IPS-18a (cell line): ENCODE measurements around the gene PNMA8A.
A peak's percentile ranks its signal among the peaks of the same experiment; 100 is the strongest.

ENCODE experiments used
- H3K27ac ChIP-seq: one replicate; pipeline ENCODE4 v1.5.1; 2013; ENCODE audit warnings: low read length
- H3K27me3 ChIP-seq: one replicate; pipeline ENCODE4 v1.6.1; 2013; ENCODE audit warnings: mild to moderate bottlenecking, low read length; ENCODE audit not compliant: control insufficient read depth, insufficient read depth
- H3K36me3 ChIP-seq: one replicate; pipeline ENCODE4 v1.6.1; 2013; ENCODE audit warnings: low read depth, low read length; ENCODE audit not compliant: control insufficient read depth
- H3K4me1 ChIP-seq: one replicate; pipeline ENCODE4 v1.6.1; 2013; ENCODE audit warnings: low read depth, low read length; ENCODE audit not compliant: control insufficient read depth
- H3K4me3 ChIP-seq: one replicate; pipeline ENCODE4 v1.5.1; 2013; ENCODE audit warnings: low read length
- H3K9ac ChIP-seq: one replicate; pipeline ENCODE4 v1.6.1; 2013; ENCODE audit warnings: mild to moderate bottlenecking, low read length, moderate library complexity
- H3K9me3 ChIP-seq: one replicate; pipeline ENCODE4 v1.6.1; 2013; ENCODE audit warnings: low read depth, low read length; ENCODE audit not compliant: control insufficient read depth

The PNMA8A gene

DNA sequence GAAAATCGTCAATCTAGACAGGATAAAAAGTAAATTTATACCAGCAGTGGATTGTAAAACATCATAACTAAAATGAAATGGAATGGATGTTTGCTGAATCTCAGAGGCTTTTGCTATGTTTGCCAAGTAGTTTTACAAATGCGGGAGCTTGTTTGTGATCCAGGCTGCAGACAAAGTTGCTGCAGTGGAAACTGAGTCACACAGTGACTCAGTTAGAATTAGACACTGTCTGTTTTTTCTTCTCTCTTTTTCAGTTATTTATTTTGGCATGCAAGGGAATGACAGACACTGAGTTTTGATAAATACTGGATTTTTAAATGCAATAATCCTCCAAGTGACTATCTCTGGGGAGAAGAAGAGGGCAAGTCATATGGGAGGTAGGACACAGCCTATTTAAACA, 4.6 kb upstream of the PNMA8A start:
- Histone ChIP-seq H3K9me3 (no peaks in the 10 kb centered on the region), H3K36me3 (no peaks in the 10 kb centered on the region), H3K9ac (no peak overlapping the region), H3K27me3 (peaks cover 7% of the 10 kb centered on the region), H3K27ac (no peak overlapping the region), H3K4me1 (peaks cover 11% of the 10 kb centered on the region), H3K4me3 (no peak overlapping the region)

DNA sequence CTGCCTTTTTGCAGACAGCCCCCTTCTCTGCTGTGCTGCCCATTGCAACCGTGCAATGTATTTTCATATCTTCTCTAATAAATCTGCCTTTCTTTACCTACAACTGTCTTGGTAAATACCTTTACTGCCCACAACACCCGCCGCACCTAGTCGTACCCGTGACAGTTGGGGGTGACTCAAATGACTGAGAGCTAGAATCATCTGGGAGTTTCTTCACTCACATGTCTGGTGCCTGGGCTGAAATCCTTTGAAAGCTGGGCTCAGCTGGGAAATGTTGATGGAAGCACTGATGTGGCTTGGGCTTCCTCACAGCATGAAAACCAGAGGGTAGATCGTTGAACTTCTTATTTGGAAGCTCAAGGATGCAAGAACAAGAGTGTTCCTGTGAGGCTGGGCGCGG, 2.8 kb upstream of the PNMA8A start:
- Histone ChIP-seq H3K4me1 (peaks cover 10% of the 10 kb centered on the region), H3K36me3 (no peaks in the 10 kb centered on the region), H3K9me3 (no peaks in the 10 kb centered on the region), H3K27me3 (peaks cover 7% of the 10 kb centered on the region), H3K4me3 (no peak overlapping the region), H3K27ac (no peak overlapping the region), H3K9ac (no peak overlapping the region)

DNA sequence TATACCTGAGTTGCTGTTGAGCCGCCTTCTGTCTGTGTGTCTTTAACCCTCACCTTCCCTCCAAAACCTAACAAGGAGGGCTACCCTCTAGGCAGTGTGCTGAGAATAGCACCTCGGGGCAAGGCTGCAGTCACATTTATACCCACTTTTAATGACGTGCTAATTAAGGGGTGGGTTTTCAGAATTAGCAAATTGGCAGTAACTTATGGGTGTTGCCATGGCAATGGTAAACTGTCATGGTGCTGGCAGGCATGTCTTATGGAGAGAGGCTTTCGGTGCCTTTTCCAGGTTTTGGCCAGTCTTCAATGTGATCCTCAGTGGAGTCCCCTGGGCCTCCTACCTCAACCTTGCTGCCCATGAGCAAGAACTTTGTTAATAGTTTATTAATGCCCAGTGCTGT, 1.2 kb upstream of the PNMA8A start:
- no peak overlapping the region for H3K9ac ChIP-seq
- no peak overlapping the region for H3K27ac ChIP-seq
- H3K9me3 ChIP-seq, result no peaks in the 10 kb centered on the region
- peaks cover 4% of the 10 kb centered on the region for H3K36me3 ChIP-seq
- H3K4me3 ChIP-seq, result no peak overlapping the region
- H3K4me1 ChIP-seq, result peaks cover 10% of the 10 kb centered on the region
- peaks cover 7% of the 10 kb centered on the region for H3K27me3 ChIP-seq

DNA sequence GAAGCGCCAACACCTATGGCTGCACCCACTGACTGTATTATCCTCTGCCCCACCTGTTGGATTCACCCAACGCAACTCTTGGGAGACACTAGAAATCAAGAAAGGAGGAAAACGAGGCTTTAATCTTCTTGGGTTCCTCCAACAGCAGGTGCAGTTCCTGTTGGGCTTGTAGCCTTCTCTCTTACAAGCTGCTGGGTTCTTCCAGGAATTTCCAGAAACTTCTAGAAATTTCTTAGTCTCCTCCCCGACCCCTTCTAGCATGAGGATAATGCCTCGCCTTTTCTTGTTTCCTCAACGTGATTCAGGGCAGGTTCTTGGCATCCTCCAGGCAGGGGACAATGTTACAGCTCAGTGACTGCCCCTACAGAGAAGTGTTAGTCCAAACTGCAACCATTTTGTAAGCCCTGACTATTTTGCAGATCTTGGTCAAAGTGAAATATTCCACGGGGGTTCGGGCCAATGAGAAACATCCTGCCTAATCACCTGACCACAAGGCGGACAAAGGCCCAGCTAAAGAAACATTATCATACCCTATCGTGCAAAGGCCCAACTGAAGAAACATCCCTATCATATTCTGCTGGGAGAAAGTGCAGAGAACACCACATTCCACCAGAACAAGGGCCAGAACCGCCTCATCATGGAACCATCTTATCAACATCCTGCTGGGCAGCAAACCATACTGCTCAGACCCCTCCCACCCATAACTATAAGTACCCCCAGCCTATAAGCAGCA, 614 bp upstream of the PNMA8A start:
- Histone ChIP-seq H3K9me3 (no peaks in the 10 kb centered on the region), H3K27me3 (peaks cover 7% of the 10 kb centered on the region), H3K36me3 (peaks cover 6% of the 10 kb centered on the region), H3K4me1 (peaks cover 10% of the 10 kb centered on the region), H3K9ac (no peak overlapping the region), H3K4me3 (peak overlapping the region; percentile 63), H3K27ac (no peak overlapping the region)

DNA sequence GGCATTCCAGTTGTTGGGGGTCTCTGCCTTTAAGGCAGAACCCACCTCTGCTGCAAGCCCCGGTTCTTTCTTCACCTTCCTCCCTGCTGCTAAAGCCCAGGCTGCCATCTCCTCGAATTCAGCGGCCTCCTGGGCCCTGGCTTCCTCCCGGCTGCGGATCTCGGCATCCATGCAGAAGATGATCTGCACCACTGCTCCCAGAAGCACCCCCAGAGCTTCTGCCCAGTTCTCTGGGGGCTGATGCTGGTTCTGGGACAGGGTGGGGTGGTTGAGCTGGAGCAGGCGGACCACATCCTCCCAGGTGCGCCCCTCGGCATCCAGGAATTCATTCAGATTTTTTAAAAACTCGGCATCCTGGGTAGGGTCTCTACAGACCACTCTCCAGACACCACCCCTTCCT, 987 bp downstream of the PNMA8A start:
- H3K9ac ChIP-seq, result no peak overlapping the region

DNA sequence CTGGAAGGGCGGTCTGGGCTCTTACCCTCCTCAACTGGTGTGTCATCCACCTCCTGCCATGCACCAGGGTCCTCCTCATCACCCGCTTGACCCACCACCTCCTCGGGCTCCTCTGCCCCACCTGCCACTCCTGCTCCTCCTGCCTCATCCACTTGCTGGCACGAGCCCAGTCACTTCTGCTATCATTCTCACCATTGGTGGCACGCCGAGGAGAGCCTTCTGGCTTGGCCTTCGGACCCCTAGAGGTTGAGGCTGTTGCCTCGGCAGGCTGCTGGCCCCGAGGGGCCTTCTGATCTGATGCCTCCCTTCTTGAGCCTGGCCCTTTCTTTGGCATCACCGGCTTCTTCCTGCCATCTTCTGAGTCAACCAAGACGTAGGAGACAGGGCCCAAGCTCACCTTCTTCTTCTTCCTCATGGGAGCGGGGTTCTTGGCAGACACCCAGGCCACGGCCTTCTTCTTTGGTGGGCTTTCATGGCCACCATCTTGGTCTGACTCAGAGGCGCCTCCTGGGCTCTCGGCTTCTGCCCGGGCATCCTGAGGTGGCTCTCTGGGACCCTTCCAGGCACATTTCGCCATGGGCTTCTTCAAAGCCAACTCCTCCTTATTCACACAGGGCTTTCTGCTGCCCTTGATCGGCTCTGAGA, 1.7 kb downstream of the PNMA8A start:
- Histone ChIP-seq H3K4me3 (no peak overlapping the region), H3K4me1 (peaks cover 10% of the 10 kb centered on the region), H3K9ac (no peak overlapping the region), H3K36me3 (peaks cover 6% of the 10 kb centered on the region), H3K9me3 (no peaks in the 10 kb centered on the region), H3K27ac (no peak overlapping the region), H3K27me3 (peaks cover 7% of the 10 kb centered on the region)

More for the DNA sequence above, 987 bp downstream of the PNMA8A start:
- peak overlapping the region; percentile 63 for H3K4me3 ChIP-seq
- H3K27ac ChIP-seq, result no peak overlapping the region
- peaks cover 7% of the 10 kb centered on the region for H3K27me3 ChIP-seq
- H3K36me3 ChIP-seq, result peaks cover 6% of the 10 kb centered on the region
- H3K9me3 ChIP-seq, result no peaks in the 10 kb centered on the region
- H3K4me1 ChIP-seq, result peaks cover 10% of the 10 kb centered on the region

DNA sequence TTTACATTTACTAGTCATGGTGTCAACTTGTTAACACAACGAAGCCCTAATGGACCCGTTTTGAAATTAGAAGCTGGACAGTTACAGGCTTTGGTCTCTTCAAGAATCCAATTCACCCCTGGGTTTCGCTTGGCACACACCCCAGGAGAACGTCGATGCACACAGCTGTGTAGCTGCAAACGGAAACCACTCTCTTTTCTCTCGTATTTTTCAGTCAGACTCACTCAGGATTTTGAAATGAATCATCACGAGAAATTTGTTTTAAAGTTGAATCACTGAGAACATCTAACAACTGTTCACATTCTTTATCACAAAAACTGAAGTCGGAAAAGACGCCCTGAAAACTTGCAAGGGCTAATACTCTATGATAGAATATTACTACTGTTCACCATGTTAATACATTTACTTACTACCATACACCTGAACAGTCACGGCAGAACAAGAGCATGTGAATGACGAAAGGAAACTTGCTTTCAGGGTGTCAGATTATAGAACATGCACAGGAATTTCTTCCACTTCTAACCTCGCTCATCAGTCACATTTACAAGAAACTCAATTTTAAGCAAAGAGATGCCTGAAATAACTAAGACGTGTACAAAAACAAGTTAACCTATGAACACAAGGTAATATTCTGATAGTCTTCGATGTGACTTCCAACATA, 4.7 kb downstream of the PNMA8A start:
- Histone ChIP-seq H3K4me1 (peaks cover 6% of the 10 kb centered on the region), H3K27ac (no peak overlapping the region), H3K36me3 (peaks cover 6% of the 10 kb centered on the region), H3K9me3 (no peaks in the 10 kb centered on the region), H3K4me3 (no peak overlapping the region), H3K27me3 (peaks cover 1% of the 10 kb centered on the region), H3K9ac (no peak overlapping the region)

DNA sequence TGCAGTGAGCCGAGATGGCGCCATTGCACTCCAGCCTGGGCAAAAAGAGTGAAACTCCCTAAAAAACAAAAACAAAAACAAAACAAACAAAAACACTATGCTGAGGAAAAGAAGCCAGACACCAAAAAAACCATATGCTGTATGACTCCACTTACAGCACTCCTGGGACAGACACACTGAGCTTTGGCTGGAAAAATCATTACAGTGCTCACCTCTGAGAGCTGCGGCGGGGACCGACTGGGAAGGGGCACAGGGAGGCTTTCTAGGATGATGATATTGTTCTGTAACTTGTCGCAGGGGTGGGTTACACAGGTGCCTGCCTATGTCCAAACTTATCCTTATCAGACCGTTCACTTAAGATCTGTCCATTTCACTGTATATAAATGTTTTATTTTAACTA, 7.8 kb downstream of the PNMA8A start:
- H3K9ac ChIP-seq, result no peak overlapping the region
- H3K9me3 ChIP-seq, result no peaks in the 10 kb centered on the region
- no peaks in the 10 kb centered on the region for H3K27me3 ChIP-seq
- peaks cover 6% of the 10 kb centered on the region for H3K36me3 ChIP-seq
- no peaks in the 10 kb centered on the region for H3K4me1 ChIP-seq
- H3K4me3 ChIP-seq, result no peak overlapping the region
- H3K27ac ChIP-seq, result no peak overlapping the region

DNA sequence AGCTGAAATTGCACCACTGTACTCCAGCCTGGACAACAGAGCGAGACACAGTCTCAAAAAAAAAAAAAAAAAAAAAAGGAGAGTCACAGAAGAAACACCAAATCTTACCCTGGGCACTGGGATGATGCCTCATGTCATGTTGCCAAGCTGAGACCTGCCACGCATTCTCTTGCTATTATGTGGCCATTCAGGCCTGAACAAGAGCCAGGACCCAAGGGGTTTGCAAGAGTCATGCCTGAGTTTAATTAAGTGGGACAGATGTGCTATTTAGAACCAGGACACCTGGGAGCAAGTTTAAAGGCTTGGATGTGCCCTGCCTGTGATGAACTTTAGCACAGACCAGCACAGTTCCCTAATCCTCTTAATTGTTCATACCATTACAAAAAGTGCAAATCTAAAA, 9.8 kb downstream of the PNMA8A start:
- H3K27me3 ChIP-seq, result no peaks in the 10 kb centered on the region
- no peaks in the 10 kb centered on the region for H3K36me3 ChIP-seq
- no peaks in the 10 kb centered on the region for H3K4me1 ChIP-seq
- H3K9ac ChIP-seq, result no peak overlapping the region
- H3K27ac ChIP-seq, result no peak overlapping the region
- H3K4me3 ChIP-seq, result no peak overlapping the region
- no peaks in the 10 kb centered on the region for H3K9me3 ChIP-seq

DNA sequence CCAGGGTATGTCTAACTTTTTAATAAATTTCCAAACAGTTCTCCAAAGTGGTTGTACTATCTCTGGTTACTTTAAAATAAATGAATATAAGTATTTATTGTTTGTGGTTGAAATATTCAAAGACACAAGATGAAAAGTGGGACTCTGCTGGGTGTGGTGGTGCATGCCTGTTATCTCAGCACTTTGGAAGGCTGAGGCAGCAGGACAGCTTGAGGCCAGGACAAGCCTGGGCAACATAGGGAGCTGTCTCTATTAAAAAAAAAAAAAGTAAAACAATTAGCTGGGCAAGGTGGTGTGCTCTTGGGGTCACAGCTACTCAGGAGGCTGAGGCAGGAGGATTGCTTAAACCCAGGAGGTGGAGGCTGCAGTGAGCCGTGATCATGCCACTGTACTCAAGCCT, 10.4 kb downstream of the PNMA8A start:
- Histone ChIP-seq H3K4me3 (no peak overlapping the region), H3K4me1 (no peaks in the 10 kb centered on the region), H3K27ac (no peak overlapping the region), H3K9ac (no peak overlapping the region), H3K27me3 (no peaks in the 10 kb centered on the region), H3K9me3 (no peaks in the 10 kb centered on the region), H3K36me3 (no peaks in the 10 kb centered on the region)

DNA sequence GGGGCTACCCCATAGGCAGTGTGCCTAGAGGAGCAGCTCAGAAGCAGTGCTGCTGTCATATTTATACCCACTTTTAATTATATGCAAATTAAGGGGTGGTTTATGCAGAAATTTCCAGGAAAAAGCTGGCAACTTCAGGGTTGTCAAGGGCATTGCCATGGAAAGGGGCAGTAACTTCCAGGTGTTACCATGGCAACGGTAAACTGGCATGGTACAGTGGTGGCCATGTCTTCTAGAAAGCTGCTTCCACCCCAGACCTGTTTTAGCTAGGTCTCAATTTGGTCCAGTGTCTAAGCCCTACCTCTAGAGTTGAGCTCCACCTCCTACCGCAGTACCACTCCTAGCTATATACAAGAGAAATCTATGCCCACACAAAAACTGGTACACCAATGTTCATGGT, 11.3 kb downstream of the PNMA8A start:
- Histone ChIP-seq H3K4me3 (no peak overlapping the region), H3K9ac (no peak overlapping the region), H3K27me3 (no peaks in the 10 kb centered on the region), H3K9me3 (no peaks in the 10 kb centered on the region), H3K27ac (no peak overlapping the region), H3K4me1 (no peaks in the 10 kb centered on the region), H3K36me3 (no peaks in the 10 kb centered on the region)
